Stimulated activated CD4-positive, alpha-beta T cell treated with anti-CD3 and anti-CD28 coated beads, TNF-alpha, amount 100 ng/mL, for 4 hours (primary cell): ENCODE measurements around the gene SENP8.

ENCODE experiments used
- DNase-seq, 3 experiments: peaks; one replicate each; pipeline ENCODE4 v3.0.0-alpha.2; 2020; ENCODE audit warnings: low read depth in 3 of 3

The SENP8 gene

DNA sequence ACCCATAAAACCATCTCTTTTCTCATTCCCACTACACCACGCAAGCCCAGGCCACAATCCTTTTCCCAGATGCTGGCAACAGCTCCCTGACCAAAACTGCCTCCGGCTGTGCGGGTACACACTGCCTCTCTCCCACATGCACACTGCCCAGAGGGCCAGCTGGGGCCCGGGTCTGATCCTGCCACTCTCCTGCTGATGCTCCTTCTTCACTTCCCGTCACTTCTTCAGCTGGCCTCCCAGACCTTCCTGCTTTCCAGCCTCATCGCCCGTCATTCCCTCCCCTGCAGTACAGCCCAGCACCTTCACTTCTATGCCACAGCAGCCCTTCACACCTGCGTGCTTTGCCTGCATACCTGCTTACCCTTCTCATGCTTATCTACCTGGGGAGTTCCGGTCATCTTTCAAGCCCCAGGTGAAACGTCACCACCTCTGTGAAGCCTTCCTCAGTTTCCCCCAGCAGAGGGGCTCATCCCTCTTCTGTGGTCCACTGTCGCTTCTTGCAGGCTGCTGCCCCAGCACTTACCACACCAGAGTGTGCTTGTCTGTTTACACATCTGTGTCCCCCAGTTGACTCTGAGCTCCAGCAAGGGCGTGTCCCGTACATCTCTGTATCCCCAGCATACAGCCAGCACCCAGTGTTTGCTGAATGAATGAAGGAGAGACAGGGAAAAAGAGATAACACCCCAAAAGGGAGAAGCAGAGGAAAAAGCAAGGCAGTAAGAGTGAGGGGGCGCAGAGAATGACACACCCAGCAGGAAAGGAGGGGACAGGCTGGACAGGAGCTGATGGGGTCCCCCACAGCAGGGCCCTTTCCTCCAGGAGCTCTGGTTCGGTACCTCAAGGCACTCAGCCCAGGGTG is 57.2 kb downstream of the SENP8 start:
- no peak for DNase-seq

DNA sequence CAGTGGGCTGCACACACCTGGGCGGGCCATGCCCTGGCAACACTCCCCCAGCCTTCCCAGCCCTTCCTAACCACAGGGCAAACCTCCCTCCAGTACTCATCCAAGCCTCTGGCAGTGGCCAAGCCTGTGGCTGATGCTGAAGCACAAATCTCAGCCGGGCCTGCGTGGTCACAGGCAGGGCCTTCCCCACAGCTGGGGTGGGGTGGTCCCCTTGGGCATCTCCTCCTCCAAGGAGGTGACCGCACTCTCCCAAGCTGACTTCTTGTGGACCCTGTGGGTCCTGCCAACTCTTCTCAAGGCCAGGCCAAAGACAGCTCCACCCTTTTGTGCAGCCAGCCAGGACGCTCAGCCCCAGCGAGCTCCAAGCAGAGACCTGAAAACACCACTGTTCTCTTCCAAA is 58.0 kb downstream of the SENP8 start:
- DNase-seq: no peak

DNA sequence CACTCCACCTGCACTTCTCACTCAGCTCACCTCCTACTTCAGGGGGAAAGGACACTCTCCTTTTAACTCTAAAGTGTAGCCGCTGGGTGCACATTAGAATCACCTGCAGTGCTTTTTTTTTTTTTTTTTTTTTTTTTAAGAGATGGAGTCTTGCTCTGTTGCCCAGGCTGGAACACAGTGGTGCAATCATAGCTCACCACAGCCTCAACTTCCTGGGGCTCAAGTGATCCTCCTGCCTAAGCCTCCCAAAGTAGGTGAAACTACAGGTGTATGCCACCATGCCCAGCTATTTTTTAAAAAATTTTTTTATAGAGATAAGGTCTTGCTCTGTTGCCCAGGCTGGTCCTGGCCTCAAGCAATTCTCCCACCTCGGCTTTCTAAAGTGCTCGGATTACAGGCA is 58.5 kb downstream of the SENP8 start:
- DNase-seq: no peak

DNA sequence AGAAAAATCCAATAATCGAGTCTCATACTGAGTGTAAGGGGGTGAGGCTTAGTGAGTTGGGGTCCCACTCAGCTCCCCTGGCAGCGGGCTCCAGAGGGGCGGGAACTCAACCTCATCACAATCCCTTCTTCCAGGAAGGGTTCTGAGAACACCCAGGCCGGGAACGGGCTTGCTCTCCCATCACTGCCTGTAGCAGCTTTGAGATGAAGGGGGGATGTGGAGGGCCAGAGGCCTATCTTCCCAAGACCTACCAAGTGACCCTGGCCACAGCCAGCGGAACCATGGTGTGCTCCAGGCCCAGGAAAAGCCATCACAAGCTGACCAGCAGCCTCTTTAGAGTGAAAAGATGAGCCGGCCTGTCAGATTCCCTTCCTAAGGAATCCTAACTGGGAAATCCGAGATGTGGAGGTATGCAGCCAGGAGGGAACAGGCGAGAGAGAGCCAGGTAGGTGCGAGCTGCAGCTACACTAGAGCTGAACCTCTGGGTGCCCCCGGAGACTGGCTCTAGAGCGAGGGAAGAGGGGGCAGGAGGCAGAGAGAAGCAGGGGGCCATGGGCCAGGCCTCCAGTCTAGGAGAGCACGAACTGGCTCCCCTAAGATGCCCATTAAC is 60.9 kb downstream of the SENP8 start:
- DNase-seq: no peak

DNA sequence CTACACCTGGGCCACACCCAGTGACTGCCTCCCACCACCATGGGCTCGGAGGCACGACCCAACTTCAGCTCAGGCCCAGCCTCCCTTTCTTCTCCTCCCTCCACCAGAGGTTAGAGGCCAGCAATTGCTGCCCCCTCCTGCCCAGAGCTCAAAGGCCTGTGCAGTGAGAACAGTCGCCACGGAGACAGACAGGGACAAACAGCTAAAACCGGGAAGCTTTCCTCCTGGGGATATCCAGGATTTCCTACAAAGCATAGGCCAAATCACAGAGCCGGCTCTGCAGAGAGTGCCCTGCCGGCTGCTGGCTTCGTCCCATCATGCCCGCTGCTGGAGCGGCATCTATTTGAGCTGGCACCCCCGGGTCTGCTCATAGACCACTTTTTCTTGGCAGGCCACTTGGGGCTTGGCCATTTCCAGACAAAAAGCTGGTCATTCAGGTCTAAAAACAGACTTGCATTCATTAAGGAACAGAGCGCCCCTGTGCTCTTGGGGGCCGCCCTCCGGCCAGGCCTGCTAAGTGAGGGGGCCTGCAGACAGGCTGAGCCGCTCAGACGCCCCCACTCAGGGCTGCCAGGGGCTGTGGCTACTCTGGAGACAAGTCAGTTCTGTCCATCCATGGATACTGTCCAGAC is 61.9 kb downstream of the SENP8 start:
- no peak for DNase-seq

DNA sequence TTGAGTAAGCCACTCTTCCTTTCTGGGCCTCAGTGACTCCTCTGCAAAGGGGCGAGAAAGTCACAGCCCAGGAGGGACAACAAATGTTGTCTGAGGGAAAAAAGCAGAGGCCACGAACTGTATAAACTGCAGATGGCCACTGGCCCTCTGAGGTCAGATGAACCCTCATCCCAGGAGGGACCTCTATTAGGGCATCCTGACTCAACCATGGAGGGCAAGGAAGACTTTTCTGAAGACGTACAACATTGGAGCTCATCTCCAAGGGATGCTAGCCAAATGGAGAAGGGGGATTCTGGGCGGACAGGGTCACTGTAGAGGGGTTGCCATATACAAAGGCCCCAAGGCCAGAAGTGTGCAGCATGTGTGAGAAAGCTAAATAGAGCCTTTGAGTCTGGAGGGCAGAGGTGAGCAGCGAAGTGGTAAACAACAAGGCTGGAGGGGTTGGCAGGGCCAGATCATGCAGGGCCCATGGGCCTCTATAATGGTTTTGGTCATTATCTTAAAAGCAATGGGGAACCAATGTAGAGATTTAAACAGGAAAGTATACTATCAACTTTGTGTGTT is 62.6 kb downstream of the SENP8 start:
- DNase-seq: no peak

DNA sequence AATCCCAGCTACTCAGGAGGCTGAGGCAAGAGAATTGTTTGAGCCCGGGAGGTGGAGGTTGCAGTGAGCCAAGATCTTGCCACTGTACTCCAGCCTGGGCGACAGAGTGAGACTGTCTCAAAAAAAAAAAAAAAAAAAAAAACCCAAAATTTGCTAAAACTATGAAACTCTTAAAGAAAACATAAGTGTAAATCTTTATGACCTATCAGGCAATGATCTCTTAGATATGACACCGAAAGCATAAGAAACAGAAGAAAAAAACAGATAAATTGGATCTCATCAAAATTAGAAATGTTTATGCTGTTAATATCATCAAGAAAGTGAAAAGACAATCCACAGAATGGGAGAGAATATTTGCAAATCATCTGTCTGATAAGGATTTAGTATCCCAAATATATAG is 64.0 kb downstream of the SENP8 start:
- no peak for DNase-seq

DNA sequence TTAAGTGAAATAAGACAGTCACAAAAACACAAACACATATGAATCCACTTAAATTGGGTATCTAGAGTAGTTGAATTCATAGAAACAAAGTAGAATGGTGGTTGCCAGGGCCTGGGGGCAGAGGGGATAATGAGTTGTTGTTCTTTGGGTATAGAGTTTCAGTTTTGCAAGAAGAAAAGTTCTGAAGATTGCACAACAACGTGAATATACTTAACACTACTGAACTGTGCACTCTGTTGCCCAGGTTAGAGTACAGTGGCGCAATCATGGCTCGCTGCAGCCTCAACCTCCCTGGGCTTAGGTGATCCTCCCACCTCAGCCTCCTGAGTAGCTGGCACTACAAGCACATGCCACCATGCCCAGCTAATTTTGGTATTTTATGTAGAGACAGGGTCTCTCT is 64.5 kb downstream of the SENP8 start:
- DNase-seq: no peak

DNA sequence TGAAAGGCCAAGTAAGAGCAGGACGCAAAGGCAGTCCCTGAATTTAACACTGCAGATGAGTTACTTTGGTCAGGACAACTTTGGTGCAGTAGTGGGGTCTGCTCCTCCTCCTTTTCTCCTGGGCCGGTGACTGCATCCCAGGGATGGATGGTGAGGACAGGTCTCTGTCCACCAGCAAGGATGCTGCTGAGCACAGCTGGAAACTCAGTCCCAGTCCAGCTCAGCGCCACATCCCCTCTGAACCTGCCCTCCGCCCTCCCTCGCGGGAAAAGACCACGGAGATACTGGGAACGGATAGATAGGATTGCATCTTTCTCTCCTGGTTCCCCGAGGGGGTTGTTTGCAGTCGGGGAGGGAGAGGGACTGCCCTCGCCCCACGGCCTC is 65.6 kb downstream of the SENP8 start:
- no peak for DNase-seq

DNA sequence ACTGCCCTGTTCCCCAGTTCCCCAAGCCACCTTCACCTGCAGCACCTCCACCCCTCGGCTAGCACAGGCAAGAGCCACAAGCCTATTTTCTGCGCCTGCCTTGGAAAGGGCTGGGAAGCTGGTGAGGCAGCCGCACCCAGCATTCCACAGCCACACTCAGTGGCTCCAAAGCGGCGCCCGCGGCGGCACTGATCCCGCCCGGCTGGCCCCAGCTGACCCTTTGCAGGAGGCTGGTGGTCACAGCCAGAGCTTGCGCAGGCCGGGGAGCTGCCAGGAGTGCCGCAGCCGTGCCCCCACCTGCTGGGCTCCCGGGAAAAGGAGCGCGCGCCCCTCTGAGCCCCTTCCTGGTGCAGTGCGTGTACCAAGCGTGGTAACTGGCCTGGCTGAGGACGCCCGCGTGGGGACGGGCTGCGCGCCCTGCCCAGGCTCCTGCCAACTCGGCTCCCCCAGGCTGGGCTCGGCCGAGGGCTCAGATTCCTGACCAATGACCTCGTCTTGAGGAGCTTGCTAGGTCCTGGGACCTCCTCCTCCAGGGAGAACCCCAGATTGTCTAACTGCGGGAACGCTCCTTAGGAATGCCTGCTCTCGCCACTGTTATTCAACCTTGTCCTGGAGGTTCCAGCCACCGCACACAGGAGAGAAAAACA is 66.1 kb downstream of the SENP8 start:
- no peak for DNase-seq

DNA sequence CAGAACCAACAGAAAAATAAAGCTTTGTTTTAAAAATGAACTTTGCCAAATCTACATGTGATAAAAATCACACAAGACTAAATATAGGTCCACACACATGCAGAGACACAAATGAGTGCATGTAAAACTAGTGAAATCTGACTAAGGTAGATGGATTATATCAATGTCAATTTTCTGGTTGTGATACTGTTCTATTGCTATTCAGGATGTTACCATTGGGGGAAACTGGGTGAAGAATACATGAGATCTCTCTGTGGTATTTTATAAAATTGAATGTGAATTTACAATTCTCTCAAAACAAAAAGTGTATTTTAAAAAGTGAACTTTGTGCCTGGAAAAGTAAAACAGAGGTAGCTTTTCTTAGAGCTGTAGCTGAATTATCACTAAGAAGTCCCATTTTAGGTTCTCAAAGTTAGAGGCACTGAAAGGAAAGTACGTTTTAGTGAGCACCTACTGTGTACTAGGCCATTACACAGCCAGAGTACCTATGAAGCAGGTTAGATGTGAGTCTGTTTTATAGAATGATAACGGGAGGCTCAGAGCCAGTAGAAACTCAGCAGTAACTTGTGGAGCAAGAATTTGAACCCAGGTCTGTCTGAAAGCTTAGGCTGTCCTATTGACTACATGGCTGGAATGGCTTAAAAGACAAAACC is 71.2 kb downstream of the SENP8 start:
- DNase-seq: no peak

DNA sequence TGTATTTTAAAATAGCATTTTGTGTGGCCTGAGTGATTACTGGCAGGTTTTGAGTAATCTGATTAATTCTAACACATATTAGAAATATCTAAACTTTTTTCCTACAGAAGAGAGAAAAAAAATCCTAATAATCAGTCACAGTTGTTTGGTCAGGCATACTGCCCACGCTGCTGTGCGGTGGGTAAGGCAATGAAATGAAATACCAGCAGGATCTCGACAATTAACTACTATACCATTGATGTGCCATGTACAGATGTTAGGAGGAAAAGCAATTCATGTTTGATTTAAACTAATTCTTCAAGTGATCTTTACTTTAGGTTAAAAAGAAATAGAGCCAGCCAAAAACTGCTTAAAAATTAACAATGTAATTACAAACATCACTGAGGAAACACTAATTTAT is 74.2 kb downstream of the SENP8 start:
- no peak for DNase-seq
